HEK293 (cell line): Measurements from ENCODE around the gene OCA2.

ENCODE experiments used
- CTCF ChIA-PET: fragments of 350-600 bp; formaldehyde crosslinking; extraction: SDS; loops from one replicate; lab custom pipeline; 2021; ENCODE audit warnings: antibody characterized with exemption; lab: Yijun Ruan, JAX
- POLR2A ChIA-PET: fragments of 300-600 bp; formaldehyde crosslinking; extraction: SDS; loops from one replicate; lab custom pipeline; 2020; ENCODE audit warnings: antibody characterized with exemption, inconsistent platforms; lab: Yijun Ruan, JAX
- H3K27ac ChIP-seq: fragments of 200-500 bp; sonication (Bioruptor generic); 2 replicates; pipeline ENCODE4 v1.5.1; 2014; ENCODE audit warnings: low read depth, low read length, control low read depth, inconsistent platforms; ENCODE audit errors: extremely low read depth
- H3K36me3 ChIP-seq, 2 experiments: fragments of 200-500 bp in 1 of 2; sonication (Bioruptor generic) in 1 of 2; 1 replicate in 1 of 2; 2 replicates in 1 of 2; pipeline ENCODE4 v1.5.1; 2014 to 2017; ENCODE audit warnings: inconsistent platforms in 2 of 2, low read length in 2 of 2; ENCODE audit not compliant: control insufficient read depth in 2 of 2, insufficient read depth in 1 of 2
- H3K4me1 ChIP-seq: fragments of 200-500 bp; sonication (Bioruptor generic); 2 replicates; pipeline ENCODE4 v1.5.1; 2014; ENCODE audit warnings: mild to moderate bottlenecking, low read length, inconsistent platforms; ENCODE audit not compliant: control insufficient read depth, insufficient read depth
- H3K4me3 ChIP-seq: 2 replicates; pipeline ENCODE4 v1.5.1; 2011; ENCODE audit warnings: low read depth, mild to moderate bottlenecking, control low read depth, low read length, moderate library complexity
- H3K9me3 ChIP-seq: fragments of 200-500 bp; sonication (Bioruptor generic); 2 replicates; pipeline ENCODE4 v1.5.1; 2014; ENCODE audit warnings: low read depth, low read length, inconsistent platforms; ENCODE audit not compliant: control insufficient read depth, insufficient read depth
- HIC1 ChIP-seq: fragments of 450-650 bp; formaldehyde crosslinking; IDR thresholded peaks from 2 replicates; pipeline ENCODE4 v1.5.1; 2016; ENCODE audit warnings: missing biosample characterization, missing genetic modification characterization
- KLF10 ChIP-seq: fragments of 450-650 bp; IDR thresholded peaks from 2 replicates; pipeline ENCODE4 v1.5.1; 2018; ENCODE audit warnings: missing biosample characterization, mild to moderate bottlenecking, missing genetic modification characterization
- KLF16 ChIP-seq: fragments of 450-650 bp; formaldehyde crosslinking; IDR thresholded peaks from 2 replicates; pipeline ENCODE4 v1.5.1; 2017; ENCODE audit warnings: missing biosample characterization, missing genetic modification characterization
- MZF1 ChIP-seq: fragments of 450-650 bp; formaldehyde crosslinking; IDR thresholded peaks from 2 replicates; pipeline ENCODE4 v1.5.1; 2017; ENCODE audit warnings: missing biosample characterization, missing genetic modification characterization, borderline replicate concordance
- OSR2 ChIP-seq: fragments of 450-650 bp; formaldehyde crosslinking; IDR thresholded peaks from 2 replicates; pipeline ENCODE4 v1.5.1; 2016; ENCODE audit warnings: missing biosample characterization, missing genetic modification characterization
- SALL2 ChIP-seq: fragments of 450-650 bp; formaldehyde crosslinking; IDR thresholded peaks from 2 replicates; pipeline ENCODE4 v1.5.0; 2017; ENCODE audit warnings: missing biosample characterization, mild to moderate bottlenecking, missing genetic modification characterization, borderline replicate concordance
- SETDB1 ChIP-seq: IDR thresholded peaks from one replicate; pipeline ENCODE4 v1.6.1; 2017; ENCODE audit warnings: mild to moderate bottlenecking, low read length, moderate library complexity, mixed read lengths; ENCODE audit not compliant: insufficient read length
- SP3 ChIP-seq: fragments of 450-650 bp; formaldehyde crosslinking; IDR thresholded peaks from 2 replicates; pipeline ENCODE4 v1.5.1; 2016; ENCODE audit warnings: missing biosample characterization, missing genetic modification characterization
- ZBTB8A ChIP-seq: fragments of 450-650 bp; formaldehyde crosslinking; IDR thresholded peaks from 2 replicates; pipeline ENCODE4 v1.5.1; 2016; ENCODE audit warnings: missing biosample characterization, missing genetic modification characterization
- ZNF202 ChIP-seq: fragments of 450-650 bp; formaldehyde crosslinking; IDR thresholded peaks from 2 replicates; pipeline ENCODE4 v1.5.1; 2016; ENCODE audit warnings: missing biosample characterization, missing genetic modification characterization, borderline replicate concordance
- ZNF211 ChIP-seq: fragments of 450-650 bp; formaldehyde crosslinking; IDR thresholded peaks from 2 replicates; pipeline ENCODE4 v1.5.1; 2016; ENCODE audit warnings: low read depth, missing biosample characterization, missing genetic modification characterization
- ZNF214 ChIP-seq: fragments of 450-650 bp; formaldehyde crosslinking; IDR thresholded peaks from 2 replicates; pipeline ENCODE4 v1.5.1; 2017; ENCODE audit warnings: missing biosample characterization, mild to moderate bottlenecking, missing genetic modification characterization, borderline replicate concordance
- ZNF23 ChIP-seq: fragments of 450-650 bp; formaldehyde crosslinking; IDR thresholded peaks from 2 replicates; pipeline ENCODE4 v1.5.1; 2016; ENCODE audit warnings: missing biosample characterization, missing genetic modification characterization, borderline replicate concordance
- ZNF302 ChIP-seq: fragments of 450-650 bp; formaldehyde crosslinking; IDR thresholded peaks from 2 replicates; pipeline ENCODE4 v1.5.1; 2016; ENCODE audit warnings: missing biosample characterization, missing genetic modification characterization, low read depth
- ZNF350 ChIP-seq: fragments of 450-650 bp; formaldehyde crosslinking; IDR thresholded peaks from 2 replicates; pipeline ENCODE4 v1.5.0; 2017; ENCODE audit warnings: missing biosample characterization, mild to moderate bottlenecking, missing genetic modification characterization
- ZNF501 ChIP-seq: fragments of 450-650 bp; formaldehyde crosslinking; IDR thresholded peaks from 2 replicates; pipeline ENCODE4 v1.5.1; 2016; ENCODE audit warnings: missing biosample characterization, missing genetic modification characterization
- ZNF548 ChIP-seq: fragments of 450-650 bp; formaldehyde crosslinking; IDR thresholded peaks from 2 replicates; pipeline ENCODE4 v1.5.1; 2016; ENCODE audit warnings: missing biosample characterization, missing genetic modification characterization
- ZNF560 ChIP-seq: fragments of 450-650 bp; formaldehyde crosslinking; IDR thresholded peaks from 2 replicates; pipeline ENCODE4 v1.5.1; 2017; ENCODE audit warnings: missing biosample characterization, missing genetic modification characterization, borderline replicate concordance
- ZNF626 ChIP-seq: fragments of 450-650 bp; sonication (Bioruptor Pico); formaldehyde crosslinking; IDR thresholded peaks from 2 replicates; pipeline ENCODE4 v1.5.1; 2018; ENCODE audit warnings: missing biosample characterization, missing genetic modification characterization, inconsistent platforms
- ZNF645 ChIP-seq: fragments of 450-650 bp; formaldehyde crosslinking; IDR thresholded peaks from 2 replicates; pipeline ENCODE4; 2016; ENCODE audit warnings: missing biosample characterization, missing genetic modification characterization
- ZNF785 ChIP-seq: fragments of 450-650 bp; formaldehyde crosslinking; IDR thresholded peaks from 2 replicates; pipeline ENCODE4 v1.5.1; 2016; ENCODE audit warnings: missing biosample characterization, missing genetic modification characterization
- ZNF791 ChIP-seq: fragments of 450-650 bp; formaldehyde crosslinking; IDR thresholded peaks from 2 replicates; pipeline ENCODE4 v1.5.1; 2016; ENCODE audit warnings: missing biosample characterization, missing genetic modification characterization
- TF ChIP-seq, protein P1 (sequence below): fragments of 450-650 bp; formaldehyde crosslinking; IDR thresholded peaks from 2 replicates; pipeline ENCODE4 v1.5.1; 2016; ENCODE audit warnings: missing biosample characterization, missing genetic modification characterization
- TF ChIP-seq, protein P2 (sequence below): fragments of 450-650 bp; formaldehyde crosslinking; IDR thresholded peaks from 2 replicates; pipeline ENCODE4 v1.5.1; 2016; ENCODE audit warnings: missing biosample characterization, missing genetic modification characterization

OCA2 gene

GRCh38 chr15:27937851-27938250 is 161.3 kb downstream of the OCA2 start:
- H3K36me3 ChIP-seq: no peaks in the 10 kb centered on the region
- ChIA-PET CTCF (no interaction called here), POLR2A (no interaction called here)
- H3K9me3 ChIP-seq: no peaks in the 10 kb centered on the region
- H3K4me1 ChIP-seq: no peaks in the 10 kb centered on the region
- TF ChIP-seq ZNF211 (tag by site-specific recombination) (no peak), SP3 (no peak), ZNF23 (no peak), ZNF791 (tag by site-specific recombination) (no peak), ZNF350 (tag by site-specific recombination) (no peak), MZF1 (tag by site-specific recombination) (no peak), ZNF785 (no peak), HIC1 (tag by site-specific recombination) (no peak), ZNF302 (tag by site-specific recombination) (no peak), ZNF202 (tag by site-specific recombination) (no peak), ZNF501 (tag by site-specific recombination) (no peak), KLF16 (no peak), ZNF548 (tag by site-specific recombination) (no peak)
- TF ChIP-seq, protein P1, sequence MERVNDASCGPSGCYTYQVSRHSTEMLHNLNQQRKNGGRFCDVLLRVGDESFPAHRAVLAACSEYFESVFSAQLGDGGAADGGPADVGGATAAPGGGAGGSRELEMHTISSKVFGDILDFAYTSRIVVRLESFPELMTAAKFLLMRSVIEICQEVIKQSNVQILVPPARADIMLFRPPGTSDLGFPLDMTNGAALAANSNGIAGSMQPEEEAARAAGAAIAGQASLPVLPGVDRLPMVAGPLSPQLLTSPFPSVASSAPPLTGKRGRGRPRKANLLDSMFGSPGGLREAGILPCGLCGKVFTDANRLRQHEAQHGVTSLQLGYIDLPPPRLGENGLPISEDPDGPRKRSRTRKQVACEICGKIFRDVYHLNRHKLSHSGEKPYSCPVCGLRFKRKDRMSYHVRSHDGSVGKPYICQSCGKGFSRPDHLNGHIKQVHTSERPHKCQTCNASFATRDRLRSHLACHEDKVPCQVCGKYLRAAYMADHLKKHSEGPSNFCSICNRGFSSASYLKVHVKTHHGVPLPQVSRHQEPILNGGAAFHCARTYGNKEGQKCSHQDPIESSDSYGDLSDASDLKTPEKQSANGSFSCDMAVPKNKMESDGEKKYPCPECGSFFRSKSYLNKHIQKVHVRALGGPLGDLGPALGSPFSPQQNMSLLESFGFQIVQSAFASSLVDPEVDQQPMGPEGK (tag by site-specific recombination): no peak
- TF ChIP-seq, protein P2, sequence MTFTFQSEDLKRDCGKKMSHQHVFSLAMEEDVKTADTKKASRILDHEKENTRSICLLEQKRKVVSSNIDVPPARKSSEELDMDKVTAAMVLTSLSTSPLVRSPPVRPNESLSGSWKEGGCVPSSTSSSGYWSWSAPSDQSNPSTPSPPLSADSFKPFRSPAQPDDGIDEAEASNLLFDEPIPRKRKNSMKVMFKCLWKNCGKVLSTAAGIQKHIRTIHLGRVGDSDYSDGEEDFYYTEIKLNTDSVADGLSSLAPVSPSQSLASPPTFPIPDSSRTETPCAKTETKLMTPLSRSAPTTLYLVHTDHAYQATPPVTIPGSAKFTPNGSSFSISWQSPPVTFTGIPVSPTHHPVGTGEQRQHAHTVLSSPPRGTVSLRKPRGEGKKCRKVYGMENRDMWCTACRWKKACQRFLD (tag by site-specific recombination): no peak
- no peak overlapping the region for H3K4me3 ChIP-seq
- H3K27ac ChIP-seq: no peak overlapping the region

DNA sequence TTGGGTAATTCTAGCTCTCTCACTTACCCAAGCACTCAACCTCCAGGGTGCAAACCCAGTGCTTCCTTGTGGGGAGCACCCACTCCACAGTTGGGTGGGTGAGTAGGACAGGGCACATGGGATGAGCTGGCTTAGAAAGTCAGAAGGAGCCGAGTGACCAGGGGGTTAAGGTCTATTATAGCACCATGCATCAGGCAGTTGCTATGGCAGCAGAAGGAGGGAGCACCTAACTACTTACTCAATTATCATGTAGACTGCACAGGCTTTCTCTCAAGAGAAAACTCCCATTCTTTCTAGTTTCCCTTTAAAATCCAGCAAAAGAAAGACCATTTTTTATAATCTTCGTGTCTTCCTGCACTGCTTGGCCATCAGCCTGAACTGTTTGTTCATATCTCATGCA is 163.0 kb downstream of the OCA2 start:
- H3K36me3 ChIP-seq: no peaks in the 10 kb centered on the region
- POLR2A ChIA-PET: no interaction called here
- TF ChIP-seq ZBTB8A: no peak
- TF ChIP-seq KLF10: no peak
- no peak for TF ChIP-seq SETDB1
- TF ChIP-seq ZNF23: no peak
- TF ChIP-seq MZF1 (tag by site-specific recombination): no peak
- no peak for TF ChIP-seq ZNF560
- TF ChIP-seq ZNF645 (tag by site-specific recombination): no peak
- TF ChIP-seq ZNF214 (tag by site-specific recombination): no peak
- TF ChIP-seq OSR2 (tag by site-specific recombination): no peak
- no peak for TF ChIP-seq SALL2 (tag by site-specific recombination)
- TF ChIP-seq ZNF626: no peak
- TF ChIP-seq, all 188 proteins: peak for 0
- Histone ChIP-seq H3K9me3 (no peaks in the 10 kb centered on the region), H3K4me3 (no peak overlapping the region), H3K4me1 (no peaks in the 10 kb centered on the region), H3K27ac (no peak overlapping the region)
- CTCF ChIA-PET: no interaction called here
